ENCODE results near the gene DCBLD1. TPM values are rescaled to one million over a fixed set of nuclear protein-coding genes. Genes with fewer than 3 reads are reported as not detected.

DCBLD1 gene
- total and polyA plus RNA-seq, 2 of the 13 experiments (the other 11 are each of a cell fraction or from before 2014, with no cell fraction given) = 23.2 to 41.5 TPM

DNA sequence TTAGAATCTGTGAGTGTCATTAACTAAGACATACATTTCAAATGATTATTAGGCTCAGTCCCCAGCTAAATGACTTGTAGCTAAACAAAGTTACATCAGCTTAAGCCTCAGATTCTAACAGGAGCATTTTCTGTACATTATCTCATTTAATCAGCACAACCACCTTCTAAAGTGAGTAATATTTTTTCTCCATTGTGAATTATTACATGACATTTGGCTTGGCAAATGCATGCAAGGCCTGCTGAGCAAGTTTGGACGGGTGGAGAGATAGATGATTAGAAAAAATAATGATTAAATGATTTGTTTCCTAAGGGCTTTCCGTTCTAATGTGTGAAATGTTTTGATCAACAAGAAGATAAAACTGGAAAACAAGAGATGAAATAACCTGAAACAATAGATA lies 20.7 kb downstream of the DCBLD1 start:
- in situ Hi-C loops (cut with HindIII; ENCODE audit: extremely low pct_ligation_motif_present, low pct_unique_long_range_greater_than_20kb) = no loop called here
- intact Hi-C loops (cut with micrococcal nuclease; ENCODE audit: unreplicated experiment) = no loop called here
- no peak overlapping the region for H3K4me3 ChIP-seq (replicated peaks in 1 of 3; ENCODE audit: insufficient read depth in 1 of 3, low read depth in 2 of 3, low read length in 3 of 3)
- H2AFZ ChIP-seq (ENCODE audit: low read length) = no peak overlapping the region
- H3K79me2 ChIP-seq (ENCODE audit: insufficient read depth, low read length) = peaks cover 50% of the 10 kb centered on the region
- ATAC-seq (no peak), DNase-seq (ENCODE audit: low spot score) (no peak), FAIRE-seq (no peak)
- POLR2A ChIA-PET = interaction anchor here (1.6 to 2.5 kb wide), 2 partner anchors 20 kb away, joined by 10 to 19 read pairs; partner anchors contain the start of gene DCBLD1
- H3K9me3 ChIP-seq (ENCODE audit: low read length) = no peaks in the 10 kb centered on the region
- no TSS peak for BruUV-seq (replicated peaks)
- no peak overlapping the region for H3K9ac ChIP-seq (ENCODE audit: insufficient read depth, low read depth, low read length)
- no peaks in the 10 kb centered on the region for H3K27me3 ChIP-seq (ENCODE audit: control insufficient read depth in 1 of 2, insufficient read depth in 2 of 2, low read length in 2 of 2)
- TF ChIP-seq ZNF235 (CRISPR knock-in tag; IDR thresholded peaks at IDR 0.05; ENCODE audit: borderline replicate concordance) (no peak), RARA (CRISPR knock-in tag; IDR thresholded peaks at IDR 0.05) (no peak), ZNF737 (CRISPR knock-in tag; IDR thresholded peaks at IDR 0.05; ENCODE audit: borderline replicate concordance) (no peak), ZNF441 (CRISPR knock-in tag; IDR thresholded peaks at IDR 0.05; ENCODE audit: borderline replicate concordance) (no peak), ETV6 (CRISPR knock-in tag; conservative IDR thresholded peaks at IDR 0.05) (no peak), ZNF850 (CRISPR knock-in tag; conservative IDR thresholded peaks at IDR 0.05) (no peak), ZNF781 (CRISPR knock-in tag; IDR thresholded peaks at IDR 0.05; ENCODE audit: borderline replicate concordance, not compliant biosample characterization) (no peak)
- TF ChIP-seq, protein P1, sequence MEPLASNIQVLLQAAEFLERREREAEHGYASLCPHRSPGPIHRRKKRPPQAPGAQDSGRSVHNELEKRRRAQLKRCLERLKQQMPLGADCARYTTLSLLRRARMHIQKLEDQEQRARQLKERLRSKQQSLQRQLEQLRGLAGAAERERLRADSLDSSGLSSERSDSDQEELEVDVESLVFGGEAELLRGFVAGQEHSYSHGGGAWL (CRISPR knock-in tag; IDR thresholded peaks at IDR 0.05) = no peak
- H4K20me1 ChIP-seq (ENCODE audit: insufficient read depth, low read length) = no peaks in the 10 kb centered on the region
- 97% methylated on average over 2 of the region's 2 CpGs for WGBS (ENCODE audit: low lambda C conversion rate)
- peaks cover 2 to 7% of the 10 kb centered on the region in 2 experiments; a peak in 4 of 5 replicates for H3K36me3 ChIP-seq (replicated peaks in 1 of 2; ENCODE audit: control insufficient read depth in 1 of 2, insufficient read depth in 2 of 2, low read length in 2 of 2)
- no peak overlapping the region for H3K4me2 ChIP-seq (ENCODE audit: low read depth, low read length)
- H3K4me1 ChIP-seq (ENCODE audit: insufficient read depth, low read length) = peaks cover 83% of the 10 kb centered on the region
- H3K27ac ChIP-seq (ENCODE audit: extremely low read length, insufficient read depth, low read length) = no peak overlapping the region
- CTCF ChIA-PET (ENCODE audit: low intra/inter-chr PET ratio, low total read pairs) = no interaction called here
